A549 (cell line): ENCODE results near the gene SLC35F3.

Source experiments
- CBX2 ChIP-seq: fragments of 200-600 bp; sonication (generic); IDR thresholded peaks from 2 replicates; pipeline ENCODE4 v1.6.1; 2016; ENCODE audit warnings: low read depth, mild to moderate bottlenecking, borderline replicate concordance
- CHD2 ChIP-seq: fragments of 150-350 bp; IDR thresholded peaks from 2 replicates; pipeline ENCODE4 v1.6.1; 2014; ENCODE audit warnings: low read length; ENCODE audit not compliant: partially characterized antibody
- EP300 ChIP-seq, 2 experiments: fragments of >200 bp; sonication (Bioruptor Twin); formaldehyde crosslinking; IDR thresholded peaks; 2 replicates in 1 of 2; 3 replicates in 1 of 2; pipeline ENCODE4 v1.6.1; 2016 to 2017
- HOXB5 ChIP-seq: fragments of 250-450 bp; sonication (Bioruptor Pico); IDR thresholded peaks from 2 replicates; pipeline ENCODE4 v1.5.0; 2020; ENCODE audit warnings: mild to moderate bottlenecking, moderate library complexity
- MAZ ChIP-seq: fragments of 150-350 bp; IDR thresholded peaks from 2 replicates; pipeline ENCODE4 v1.6.1; 2014; ENCODE audit warnings: antibody characterized with exemption, low read depth, low read length, borderline replicate concordance
- PHF8 ChIP-seq: fragments of 200-600 bp; sonication (generic); IDR thresholded peaks from 2 replicates; pipeline ENCODE4 v1.6.1; 2016; ENCODE audit warnings: low read depth, mild to moderate bottlenecking, antibody characterized with exemption, moderate library complexity, borderline replicate concordance
- POLR2A ChIP-seq: IDR thresholded peaks from 2 replicates; pipeline ENCODE4 v1.6.1; 2012; ENCODE audit warnings: mild to moderate bottlenecking, low read length
- RAD21 ChIP-seq, 2 experiments: fragments of >200 bp in 1 of 2; sonication (Bioruptor Twin) in 1 of 2; formaldehyde crosslinking in 1 of 2; IDR thresholded peaks in 1 of 2; conservative IDR thresholded peaks in 1 of 2; 2 replicates in 1 of 2; 3 replicates in 1 of 2; pipeline ENCODE4 v1.6.1; 2012 to 2018; ENCODE audit warnings: inconsistent platforms in 1 of 2
- TFCP2L1 ChIP-seq: fragments of 250-450 bp; sonication (Bioruptor Pico); IDR thresholded peaks from 2 replicates; pipeline ENCODE4 v1.5.0; 2021; ENCODE audit warnings: mild to moderate bottlenecking
- TF ChIP-seq, protein P1 (sequence below): fragments of >200 bp; sonication (Bioruptor Twin); formaldehyde crosslinking; IDR thresholded peaks from 3 replicates; pipeline ENCODE4 v1.5.1; 2016

DNA sequence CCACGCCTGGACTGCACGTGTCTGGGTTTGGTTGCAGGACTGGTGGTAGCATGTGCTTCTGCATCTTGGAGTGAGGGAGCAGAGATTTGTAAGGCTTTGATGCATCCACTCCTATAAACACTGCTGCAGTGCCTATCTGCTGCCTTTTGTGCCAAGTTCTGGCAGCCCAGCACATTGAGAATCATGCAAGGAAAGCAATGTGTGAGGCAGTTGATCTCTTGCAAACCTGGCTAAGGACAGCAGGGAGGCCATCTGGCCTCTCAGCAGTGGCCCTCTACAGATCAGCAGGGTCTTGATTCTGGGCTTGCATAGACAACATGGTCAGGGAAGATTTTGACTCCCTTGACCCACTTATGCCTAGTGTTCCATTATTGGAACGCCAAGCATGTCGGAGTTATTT, 387.5 kb downstream of the SLC35F3 start:
- TF ChIP-seq CBX2 (no peak), HOXB5 (no peak), EP300 (IDR thresholded peaks at IDR 0.05) (no peak), PHF8 (no peak), CHD2 (no peak), RAD21 (conservative IDR thresholded peaks at IDR 0.05 in 1 of 2, IDR thresholded peaks at IDR 0.05 in 1 of 2) (no peak), MAZ (no peak), TFCP2L1 (CRISPR knock-in tag) (no peak), POLR2A (no peak)
- TF ChIP-seq, protein P1, sequence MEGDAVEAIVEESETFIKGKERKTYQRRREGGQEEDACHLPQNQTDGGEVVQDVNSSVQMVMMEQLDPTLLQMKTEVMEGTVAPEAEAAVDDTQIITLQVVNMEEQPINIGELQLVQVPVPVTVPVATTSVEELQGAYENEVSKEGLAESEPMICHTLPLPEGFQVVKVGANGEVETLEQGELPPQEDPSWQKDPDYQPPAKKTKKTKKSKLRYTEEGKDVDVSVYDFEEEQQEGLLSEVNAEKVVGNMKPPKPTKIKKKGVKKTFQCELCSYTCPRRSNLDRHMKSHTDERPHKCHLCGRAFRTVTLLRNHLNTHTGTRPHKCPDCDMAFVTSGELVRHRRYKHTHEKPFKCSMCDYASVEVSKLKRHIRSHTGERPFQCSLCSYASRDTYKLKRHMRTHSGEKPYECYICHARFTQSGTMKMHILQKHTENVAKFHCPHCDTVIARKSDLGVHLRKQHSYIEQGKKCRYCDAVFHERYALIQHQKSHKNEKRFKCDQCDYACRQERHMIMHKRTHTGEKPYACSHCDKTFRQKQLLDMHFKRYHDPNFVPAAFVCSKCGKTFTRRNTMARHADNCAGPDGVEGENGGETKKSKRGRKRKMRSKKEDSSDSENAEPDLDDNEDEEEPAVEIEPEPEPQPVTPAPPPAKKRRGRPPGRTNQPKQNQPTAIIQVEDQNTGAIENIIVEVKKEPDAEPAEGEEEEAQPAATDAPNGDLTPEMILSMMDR, result no peak
